Caco-2 (cell line): Measurements from ENCODE around the gene EMC10. TPM values are rescaled to one million over a fixed set of nuclear protein-coding genes. Genes with fewer than 3 reads are reported as not detected.

Experiments
- BruUV-seq: library from RNA; stranded (reverse); fragments of 400-500 nt; replicated peaks from 2 replicates; lab custom pipeline; 2021; lab: Mats Ljungman, UMichigan
- CTCF ChIA-PET: fragments of 300-600 bp; sonication (Branson Sonifier 250); formaldehyde crosslinking; loops from one replicate; lab custom pipeline; 2022; ENCODE audit warnings: antibody characterized with exemption; lab: Charles Lee
- POLR2A ChIA-PET: fragments of 300-600 bp; sonication (Branson Sonifier 250); formaldehyde crosslinking; loops from one replicate; lab custom pipeline; 2022; ENCODE audit warnings: antibody characterized with exemption; lab: Charles Lee
- DNase-seq, 2 experiments: peaks; one replicate each; pipeline versions ENCODE4 v3.0.0 to v3.0.0-alpha.2; 2020 to 2022
- H3K27me3 ChIP-seq: replicated peaks from 2 replicates; pipeline ENCODE4 v1.6.0; 2011; ENCODE audit warnings: low read length; ENCODE audit not compliant: control insufficient read depth, insufficient read depth
- H3K36me3 ChIP-seq: 2 replicates; pipeline ENCODE4 v1.5.1; 2011; ENCODE audit warnings: low read length; ENCODE audit not compliant: control insufficient read depth, insufficient read depth
- H3K4me1 ChIP-seq: fragments of 250-450 bp; sonication (Bioruptor Pico); 2 replicates; pipeline ENCODE4 v1.5.1; 2020; ENCODE audit warnings: mild to moderate bottlenecking
- H3K4me3 ChIP-seq: 2 replicates; pipeline ENCODE4 v1.5.1; 2011; ENCODE audit warnings: low read depth, mild to moderate bottlenecking, control low read depth, low read length
- H3K9me3 ChIP-seq: fragments of 250-450 bp; sonication (Bioruptor Pico); 2 replicates; pipeline ENCODE4 v1.5.1; 2020; ENCODE audit warnings: mild to moderate bottlenecking, moderate library complexity
- H3K27ac Mint-ChIP-seq: one replicate; pipeline ENCODE4 v1.8.0; 2022; ENCODE audit warnings: mixed read lengths; ENCODE audit not compliant: unreplicated experiment
- H3K27me3 Mint-ChIP-seq: one replicate; pipeline ENCODE4 v1.8.0; 2022; ENCODE audit warnings: mixed read lengths; ENCODE audit not compliant: insufficient read depth, unreplicated experiment
- H3K36me3 Mint-ChIP-seq: one replicate; pipeline ENCODE4 v1.8.0; 2022; ENCODE audit warnings: mild to moderate bottlenecking, mixed read lengths; ENCODE audit not compliant: insufficient read depth, unreplicated experiment
- H3K4me1 Mint-ChIP-seq: one replicate; pipeline ENCODE4 v1.8.0; 2022; ENCODE audit warnings: low read depth, mixed read lengths; ENCODE audit not compliant: unreplicated experiment
- H3K4me3 Mint-ChIP-seq: one replicate; pipeline ENCODE4 v1.8.0; 2022; ENCODE audit warnings: mild to moderate bottlenecking, moderate library complexity, mixed read lengths; ENCODE audit not compliant: unreplicated experiment
- H3K9me3 Mint-ChIP-seq: one replicate; pipeline ENCODE4 v1.8.0; 2022; ENCODE audit warnings: mixed read lengths; ENCODE audit not compliant: unreplicated experiment
- intact Hi-C: fragments of 100-400 bp; cut with micrococcal nuclease; formaldehyde crosslinking; loops from one replicate; pipeline ENCODE4 v1.10.0; 2022; ENCODE audit not compliant: unreplicated experiment
- total RNA-seq: library from RNA; stranded (reverse); gene quantifications from 2 replicates; pipeline ENCODE4 v1.2.3, GENCODE V29; 2022
- TF ChIP-seq, protein P1 (sequence below), 2 experiments: fragments of 200-600 bp in 1 of 2; IDR thresholded peaks; 1 replicate in 1 of 2; 2 replicates in 1 of 2; pipeline versions ENCODE4 v1.5.1 to v1.8.0; 2011 to 2022; ENCODE audit warnings: antibody characterized with exemption in 1 of 2, control low read depth in 1 of 2, inconsistent platforms in 1 of 2, low read depth in 1 of 2, low read length in 1 of 2, mild to moderate bottlenecking in 1 of 2, moderate library complexity in 1 of 2; ENCODE audit not compliant: insufficient read depth in 1 of 2, severe bottlenecking in 1 of 2, unreplicated experiment in 1 of 2

EMC10 gene
- total RNA-seq, 1 experiment from 2014 or later: 42.9 TPM

DNA sequence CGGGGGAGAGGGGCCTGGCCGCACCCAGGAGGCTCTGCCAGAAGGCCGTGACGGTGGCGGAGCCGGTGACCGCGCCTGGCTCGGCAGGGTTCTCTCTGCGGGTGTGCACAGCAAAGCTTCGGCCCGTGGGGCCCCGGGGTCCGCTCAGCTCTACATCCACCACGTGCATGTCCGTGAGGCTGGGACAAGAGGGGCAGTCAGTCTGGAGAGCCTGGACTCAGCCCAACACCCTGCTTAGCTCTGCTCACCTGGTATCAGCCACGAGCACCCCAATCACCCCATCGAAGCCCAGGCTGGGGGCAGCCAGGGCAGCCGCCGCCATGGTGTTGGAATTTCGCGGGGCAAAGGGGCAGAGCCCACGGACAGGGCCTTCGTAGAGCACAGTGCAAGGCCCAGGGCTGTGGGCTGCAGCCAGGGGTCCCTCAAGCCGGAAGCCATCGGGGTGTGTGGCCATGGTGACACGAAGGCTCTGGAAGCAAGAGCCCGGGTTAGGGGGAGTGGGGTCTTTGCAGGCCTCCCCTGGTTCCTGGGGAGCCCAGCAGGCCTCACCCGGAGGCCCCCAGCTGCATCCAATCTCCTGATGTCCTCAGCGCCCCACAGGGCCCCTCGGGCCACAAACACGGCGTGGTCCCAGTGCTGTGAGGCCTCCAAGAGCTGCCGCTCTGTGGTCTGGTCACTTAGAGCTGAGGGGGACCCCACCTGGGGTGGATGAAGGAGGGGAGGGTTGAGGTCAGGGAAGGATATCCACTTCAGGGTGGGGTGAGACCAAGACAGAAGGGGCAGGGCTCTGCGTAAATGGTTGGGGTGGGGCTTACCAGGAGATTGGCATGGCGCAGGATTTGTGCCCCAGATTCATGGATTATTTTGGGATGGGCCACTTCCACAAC is 36.0 kb downstream of the EMC10 start:
- no peaks in the 10 kb centered on the region for H3K27me3 Mint-ChIP-seq
- Histone ChIP-seq H3K36me3 (no peaks in the 10 kb centered on the region), H3K27me3 (no peaks in the 10 kb centered on the region), H3K9me3 (no peaks in the 10 kb centered on the region), H3K4me3 (peak overlapping the region; percentile 58), H3K4me1 (peaks cover 4% of the 10 kb centered on the region; the same call in 1 of the 2 replicates)
- no TSS peak for BruUV-seq
- DNase-seq: no peak
- intact Hi-C loops: no loop called here
- no peaks in the 10 kb centered on the region for H3K9me3 Mint-ChIP-seq
- H3K4me1 Mint-ChIP-seq: peaks cover 7% of the 10 kb centered on the region
- H3K4me3 Mint-ChIP-seq: peak overlapping the region; percentile 76
- ChIA-PET POLR2A (interaction anchor here (0.6 kb wide), 1 partner anchor 116 kb away, joined by 3 read pairs; no protein-coding TSS in a partner anchor), CTCF (interaction anchor here (0.5 to 1.8 kb wide), 4 partner anchors 8 to 212 kb away, joined by 3 to 7 read pairs (median 4); no protein-coding TSS in a partner anchor)
- TF ChIP-seq, protein P1, sequence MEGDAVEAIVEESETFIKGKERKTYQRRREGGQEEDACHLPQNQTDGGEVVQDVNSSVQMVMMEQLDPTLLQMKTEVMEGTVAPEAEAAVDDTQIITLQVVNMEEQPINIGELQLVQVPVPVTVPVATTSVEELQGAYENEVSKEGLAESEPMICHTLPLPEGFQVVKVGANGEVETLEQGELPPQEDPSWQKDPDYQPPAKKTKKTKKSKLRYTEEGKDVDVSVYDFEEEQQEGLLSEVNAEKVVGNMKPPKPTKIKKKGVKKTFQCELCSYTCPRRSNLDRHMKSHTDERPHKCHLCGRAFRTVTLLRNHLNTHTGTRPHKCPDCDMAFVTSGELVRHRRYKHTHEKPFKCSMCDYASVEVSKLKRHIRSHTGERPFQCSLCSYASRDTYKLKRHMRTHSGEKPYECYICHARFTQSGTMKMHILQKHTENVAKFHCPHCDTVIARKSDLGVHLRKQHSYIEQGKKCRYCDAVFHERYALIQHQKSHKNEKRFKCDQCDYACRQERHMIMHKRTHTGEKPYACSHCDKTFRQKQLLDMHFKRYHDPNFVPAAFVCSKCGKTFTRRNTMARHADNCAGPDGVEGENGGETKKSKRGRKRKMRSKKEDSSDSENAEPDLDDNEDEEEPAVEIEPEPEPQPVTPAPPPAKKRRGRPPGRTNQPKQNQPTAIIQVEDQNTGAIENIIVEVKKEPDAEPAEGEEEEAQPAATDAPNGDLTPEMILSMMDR (IDR thresholded peaks at IDR 0.05; ENCODE audit: insufficient read depth in 1 of 2, low read depth in 1 of 2, low read length in 1 of 2, severe bottlenecking in 1 of 2, unreplicated experiment in 1 of 2): no peak
- H3K36me3 Mint-ChIP-seq: peaks cover 12% of the 10 kb centered on the region
- H3K27ac Mint-ChIP-seq: peak overlapping the region; percentile 89

DNA sequence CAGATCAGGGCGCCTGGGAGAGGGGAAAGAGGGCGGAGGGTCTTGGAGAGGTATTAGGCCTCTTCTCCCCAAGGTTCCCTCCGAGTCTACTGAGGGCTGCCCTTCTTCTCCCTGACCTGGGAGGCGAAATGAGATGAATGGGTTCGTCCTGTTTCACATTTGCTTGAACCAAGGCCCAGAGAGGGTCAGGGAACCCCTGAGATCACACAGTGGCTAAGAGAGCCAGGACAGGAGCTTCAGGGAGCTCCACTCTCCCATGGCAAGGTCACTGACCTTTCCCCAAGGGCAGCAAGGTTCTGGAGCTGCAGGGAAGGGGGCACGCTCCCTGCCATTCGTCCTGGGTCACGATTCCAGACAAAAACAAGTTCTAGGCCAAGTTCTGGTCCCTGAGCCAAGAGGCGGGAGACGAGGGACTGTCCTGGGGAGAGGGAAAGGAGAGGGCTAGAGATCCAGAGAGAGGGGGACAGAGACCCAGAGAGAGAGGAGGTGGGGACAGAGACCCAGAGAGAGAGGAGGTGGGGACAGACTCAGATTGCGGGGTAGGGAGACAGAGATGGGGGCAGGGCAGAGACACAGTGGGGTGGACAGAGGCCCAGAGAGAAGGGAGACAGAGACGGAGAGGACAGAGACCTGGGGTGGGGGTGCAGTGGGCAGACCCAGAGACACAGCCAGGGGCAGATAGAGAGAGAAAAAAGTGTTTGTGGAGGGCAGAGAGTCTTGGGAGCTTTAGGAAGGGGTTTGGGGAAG is 36.9 kb downstream of the EMC10 start:
- no TSS peak for BruUV-seq
- Mint-ChIP-seq H3K27me3 (no peaks in the 10 kb centered on the region), H3K36me3 (peaks cover 12% of the 10 kb centered on the region), H3K4me1 (peaks cover 7% of the 10 kb centered on the region), H3K9me3 (no peaks in the 10 kb centered on the region), H3K4me3 (no peak overlapping the region), H3K27ac (no peak overlapping the region)
- ChIA-PET POLR2A (no interaction called here), CTCF (no interaction called here)
- Histone ChIP-seq H3K9me3 (no peaks in the 10 kb centered on the region), H3K4me3 (no peak overlapping the region), H3K4me1 (peaks cover 4% of the 10 kb centered on the region; the same call in 1 of the 2 replicates), H3K36me3 (no peaks in the 10 kb centered on the region), H3K27me3 (no peaks in the 10 kb centered on the region)
- intact Hi-C loops: no loop called here
- TF ChIP-seq, protein P1 (IDR thresholded peaks at IDR 0.05; ENCODE audit: insufficient read depth in 1 of 2, low read depth in 1 of 2, low read length in 1 of 2, severe bottlenecking in 1 of 2, unreplicated experiment in 1 of 2): no peak
- no peak for DNase-seq

- intact Hi-C loops: no loop called here
- Histone ChIP-seq H3K4me1 (peaks cover 4% of the 10 kb centered on the region; the same call in 1 of the 2 replicates), H3K4me3 (no peak within 1 kb of the TSS), H3K36me3 (no peaks in the 10 kb centered on the region), H3K27me3 (no peaks in the 10 kb centered on the region), H3K9me3 (no peaks in the 10 kb centered on the region)
- TF ChIP-seq, protein P1 (IDR thresholded peaks at IDR 0.05; ENCODE audit: insufficient read depth in 1 of 2, low read depth in 1 of 2, low read length in 1 of 2, severe bottlenecking in 1 of 2, unreplicated experiment in 1 of 2): no peak
- Mint-ChIP-seq H3K36me3 (peaks cover 12% of the 10 kb centered on the region), H3K9me3 (no peaks in the 10 kb centered on the region), H3K4me1 (peaks cover 7% of the 10 kb centered on the region), H3K27me3 (no peaks in the 10 kb centered on the region), H3K27ac (peak within 1 kb of the TSS; percentile 55), H3K4me3 (peak within 1 kb of the TSS; percentile 23)
- CTCF ChIA-PET: no interaction called here
- no peak for DNase-seq
- BruUV-seq: no TSS peak
- POLR2A ChIA-PET: no interaction called here
These were observed 37.5 kb downstream of the EMC10 start, which contains the start of gene ASPDH for GRCh38 chr19:50513746-50514345. Gene ASPDH (minus strand): TSS chr19:50513913. CDS start chr19:50513823, 90 bp downstream.
